ENCODE results near the gene PTGDS.

DNA sequence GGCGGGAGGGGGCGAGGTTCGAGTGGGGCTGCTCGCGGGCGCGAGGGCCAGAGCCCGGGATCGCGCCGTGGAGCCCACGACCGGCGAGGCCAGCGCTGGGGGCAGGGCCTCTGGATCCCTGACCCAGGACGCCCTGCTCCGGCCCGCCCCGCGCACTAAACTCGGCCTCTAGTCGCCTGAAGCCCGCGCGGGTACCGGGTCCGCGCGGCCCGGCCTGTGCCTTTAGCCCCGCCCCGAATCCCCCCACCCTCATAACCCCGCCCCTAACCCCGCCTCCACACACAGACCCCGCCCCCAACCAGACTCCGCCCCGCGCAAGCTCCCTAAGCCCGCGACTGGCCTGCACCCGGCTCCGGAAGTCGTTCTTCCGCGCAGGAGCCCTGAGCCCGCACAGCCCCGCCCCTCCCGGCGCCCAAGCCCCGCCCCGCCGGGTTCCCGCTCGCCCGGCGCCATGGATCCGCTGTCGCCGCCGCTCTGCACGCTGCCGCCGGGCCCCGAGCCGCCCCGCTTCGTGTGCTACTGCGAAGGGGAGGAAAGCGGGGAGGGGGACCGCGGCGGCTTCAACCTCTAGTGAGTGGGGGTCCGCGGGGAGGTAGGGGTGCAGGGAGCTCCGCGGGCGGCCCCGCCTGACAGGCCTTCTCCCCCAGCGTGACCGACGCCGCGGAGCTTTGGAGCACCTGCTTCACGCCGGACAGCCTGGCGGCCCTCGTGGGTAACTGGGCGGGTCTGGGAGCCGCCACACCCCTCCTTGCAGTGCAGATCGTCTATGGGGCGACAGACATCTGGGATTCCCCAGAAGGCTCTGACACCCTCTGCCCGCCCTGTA is 14.9 kb downstream of the PTGDS start, which contains the start of gene PAXX:
- TF ChIP-seq, protein P1, sequence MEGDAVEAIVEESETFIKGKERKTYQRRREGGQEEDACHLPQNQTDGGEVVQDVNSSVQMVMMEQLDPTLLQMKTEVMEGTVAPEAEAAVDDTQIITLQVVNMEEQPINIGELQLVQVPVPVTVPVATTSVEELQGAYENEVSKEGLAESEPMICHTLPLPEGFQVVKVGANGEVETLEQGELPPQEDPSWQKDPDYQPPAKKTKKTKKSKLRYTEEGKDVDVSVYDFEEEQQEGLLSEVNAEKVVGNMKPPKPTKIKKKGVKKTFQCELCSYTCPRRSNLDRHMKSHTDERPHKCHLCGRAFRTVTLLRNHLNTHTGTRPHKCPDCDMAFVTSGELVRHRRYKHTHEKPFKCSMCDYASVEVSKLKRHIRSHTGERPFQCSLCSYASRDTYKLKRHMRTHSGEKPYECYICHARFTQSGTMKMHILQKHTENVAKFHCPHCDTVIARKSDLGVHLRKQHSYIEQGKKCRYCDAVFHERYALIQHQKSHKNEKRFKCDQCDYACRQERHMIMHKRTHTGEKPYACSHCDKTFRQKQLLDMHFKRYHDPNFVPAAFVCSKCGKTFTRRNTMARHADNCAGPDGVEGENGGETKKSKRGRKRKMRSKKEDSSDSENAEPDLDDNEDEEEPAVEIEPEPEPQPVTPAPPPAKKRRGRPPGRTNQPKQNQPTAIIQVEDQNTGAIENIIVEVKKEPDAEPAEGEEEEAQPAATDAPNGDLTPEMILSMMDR (IDR thresholded peaks at IDR 0.05) = peak in 1 of 6 experiments; percentile 8
- peak; percentile 13 to 24 for TF ChIP-seq POLR2A (IDR thresholded peaks at IDR 0.05)
